DOHH2 (cell line): Measurements from ENCODE around the gene C9orf50.

Experiments used
- H3F3A ChIP-seq: fragments of 200-600 bp; sonication (generic), shearing (Covaris generic); 2 replicates; pipeline ENCODE4 v1.6.0; 2016; ENCODE audit warnings: antibody characterized with exemption, mild to moderate bottlenecking; ENCODE audit not compliant: control insufficient read depth, insufficient read depth
- H3K27ac ChIP-seq: fragments of 200-600 bp; sonication (generic); 2 replicates; pipeline ENCODE4 v1.5.1; 2014; ENCODE audit warnings: low read depth, mild to moderate bottlenecking, low read length, moderate library complexity
- H3K27me3 ChIP-seq: fragments of 200-600 bp; sonication (generic); 2 replicates; pipeline ENCODE4 v1.6.1; 2014; ENCODE audit warnings: mild to moderate bottlenecking, low read length, mixed read lengths; ENCODE audit not compliant: control insufficient read depth
- H3K36me3 ChIP-seq: fragments of 200-600 bp; sonication (generic); 2 replicates; pipeline ENCODE4 v1.6.1; 2014; ENCODE audit warnings: mild to moderate bottlenecking, low read length, moderate library complexity, mixed read lengths; ENCODE audit not compliant: control insufficient read depth
- H3K4me1 ChIP-seq: fragments of 200-600 bp; sonication (generic); 2 replicates; pipeline ENCODE4 v1.6.1; 2014; ENCODE audit warnings: mild to moderate bottlenecking, low read length, mixed read lengths; ENCODE audit not compliant: control insufficient read depth
- H3K4me2 ChIP-seq: fragments of 200-600 bp; sonication (generic); 2 replicates; pipeline ENCODE4 v1.6.0; 2014; ENCODE audit warnings: mild to moderate bottlenecking, low read length, moderate library complexity
- H3K4me3 ChIP-seq: fragments of 200-600 bp; sonication (generic); 2 replicates; pipeline ENCODE4 v1.5.1; 2014; ENCODE audit warnings: mild to moderate bottlenecking, low read length, mixed read lengths
- H3K79me2 ChIP-seq: fragments of 200-600 bp; sonication (generic); 2 replicates; pipeline ENCODE4 v1.6.1; 2014; ENCODE audit warnings: mild to moderate bottlenecking, low read length, mixed read lengths; ENCODE audit not compliant: control insufficient read depth
- H3K9me2 ChIP-seq: fragments of 200-600 bp; sonication (generic); replicated peaks from 2 replicates; pipeline ENCODE4 v1.6.1; 2014; ENCODE audit warnings: mild to moderate bottlenecking, low read length, mixed read lengths; ENCODE audit not compliant: control insufficient read depth
- H3K9me3 ChIP-seq: fragments of 200-600 bp; sonication (generic); 2 replicates; pipeline ENCODE4 v1.6.1; 2014; ENCODE audit warnings: antibody characterized with exemption, low read length, mixed read lengths; ENCODE audit not compliant: control insufficient read depth, insufficient read depth
- H4K20me1 ChIP-seq: fragments of 200-600 bp; sonication (generic); 2 replicates; pipeline ENCODE4 v1.6.0; 2014; ENCODE audit warnings: low read depth, mild to moderate bottlenecking, antibody characterized with exemption, low read length, moderate library complexity; ENCODE audit not compliant: control insufficient read depth, insufficient read depth
- CTCF ChIP-seq: fragments of 200-600 bp; sonication (generic); IDR thresholded peaks from one replicate; pipeline ENCODE4 v1.5.1; 2014; ENCODE audit warnings: antibody characterized with exemption, mild to moderate bottlenecking, low read depth, low read length; ENCODE audit not compliant: poor library complexity, severe bottlenecking
- EZH2phosphoT487 ChIP-seq: fragments of 200-600 bp; sonication (generic); IDR thresholded peaks from 2 replicates; pipeline ENCODE4 v1.6.1; 2017; ENCODE audit warnings: borderline replicate concordance, mild to moderate bottlenecking, antibody characterized with exemption, low read length, moderate library complexity, mixed read lengths

The C9orf50 gene

GRCh38 chr9:129667850-129668249 lies 46.9 kb upstream of the C9orf50 start:
- Histone ChIP-seq H3K4me3 (no peak overlapping the region), H3K79me2 (no peaks in the 10 kb centered on the region), H3K27ac (no peak overlapping the region), H3F3A (no peaks in the 10 kb centered on the region), H4K20me1 (no peaks in the 10 kb centered on the region), H3K4me1 (no peaks in the 10 kb centered on the region), H3K9me2 (no peaks in the 10 kb centered on the region), H3K9me3 (no peaks in the 10 kb centered on the region), H3K4me2 (no peak overlapping the region), H3K36me3 (no peaks in the 10 kb centered on the region), H3K27me3 (no peaks in the 10 kb centered on the region)
- no peak for TF ChIP-seq CTCF
- TF ChIP-seq EZH2phosphoT487 = no peak

- Histone ChIP-seq H3K27ac (no peak overlapping the region), H3K9me3 (no peaks in the 10 kb centered on the region), H3K27me3 (no peaks in the 10 kb centered on the region), H3K79me2 (no peaks in the 10 kb centered on the region), H3K4me3 (no peak overlapping the region), H3K36me3 (no peaks in the 10 kb centered on the region), H3K4me2 (no peak overlapping the region), H3K4me1 (no peaks in the 10 kb centered on the region), H4K20me1 (no peaks in the 10 kb centered on the region), H3K9me2 (no peaks in the 10 kb centered on the region), H3F3A (no peaks in the 10 kb centered on the region)
- no peak for TF ChIP-seq CTCF
- TF ChIP-seq EZH2phosphoT487 = no peak
These were observed 46.5 kb upstream of the C9orf50 start for GRCh38 chr9:129667378-129667777.

- H3K9me2 ChIP-seq = no peaks in the 10 kb centered on the region
- H3K4me2 ChIP-seq = no peak overlapping the region
- no peaks in the 10 kb centered on the region for H3K27me3 ChIP-seq
- no peaks in the 10 kb centered on the region for H3K4me1 ChIP-seq
- H3K4me3 ChIP-seq = no peak overlapping the region
- TF ChIP-seq EZH2phosphoT487 (no peak), CTCF (no peak)
- no peaks in the 10 kb centered on the region for H3K9me3 ChIP-seq
- no peaks in the 10 kb centered on the region for H4K20me1 ChIP-seq
- H3K79me2 ChIP-seq = no peaks in the 10 kb centered on the region
- H3F3A ChIP-seq = no peaks in the 10 kb centered on the region
- H3K27ac ChIP-seq = no peak overlapping the region
- no peaks in the 10 kb centered on the region for H3K36me3 ChIP-seq
These were observed 45.7 kb upstream of the C9orf50 start for GRCh38 chr9:129666575-129666974.
